Transverse colon (tissue), 4 donors: ENCODE data around the gene GSTA2. TPM values are rescaled to one million over a fixed set of nuclear protein-coding genes. Genes with fewer than 3 reads are reported as not detected.

Experiments used
- DNase-seq: peaks from one replicate; pipeline ENCODE4 v3.0.0-alpha.2; 2019
- H3K27ac ChIP-seq, 4 donors: fragments of 200-600 bp; sonication (generic); 2 replicates each; pipeline ENCODE4 v1.5.1; 2016 to 2018; ENCODE audit warnings: inconsistent platforms in 4 of 4
- H3K27me3 ChIP-seq: fragments of 200-600 bp; sonication (generic); 2 replicates; pipeline ENCODE4 v1.5.1; 2017; ENCODE audit warnings: inconsistent platforms
- H3K36me3 ChIP-seq, 4 donors: fragments of 200-600 bp; sonication (generic); 2 replicates each; pipeline ENCODE4 v1.5.1; 2017 to 2019; ENCODE audit warnings: inconsistent platforms in 4 of 4
- H3K4me1 ChIP-seq, 4 donors: fragments of 200-600 bp; sonication (generic); 2 replicates each; pipeline ENCODE4 v1.5.1; 2017 to 2020; ENCODE audit warnings: inconsistent platforms in 4 of 4
- H3K4me3 ChIP-seq, 4 donors: fragments of 200-600 bp; sonication (generic); 1 replicate in 1 of 4; 2 replicates in 3 of 4; pipeline versions ENCODE4 v1.5.1 to v1.6.1; 2017 to 2019; ENCODE audit warnings: inconsistent platforms in 4 of 4
- H3K9me3 ChIP-seq, 2 donors: fragments of 200-600 bp; sonication (generic); 2 replicates each; pipeline ENCODE4 v1.5.1; 2017 to 2019; ENCODE audit warnings: inconsistent platforms in 2 of 2
- CTCF ChIP-seq, 5 experiments: fragments of 200-600 bp in 3 of 5; fragments of 450-650 bp in 2 of 5; sonication (generic) in 3 of 5; IDR thresholded peaks; 1 replicate in 2 of 5; 2 replicates in 3 of 5; pipeline ENCODE4 v1.5.1; 2016 to 2017; ENCODE audit warnings: antibody characterized with exemption in 5 of 5, inconsistent platforms in 3 of 5, mild to moderate bottlenecking in 2 of 5, moderate library complexity in 1 of 5
- EP300 ChIP-seq: sonication (generic); formaldehyde crosslinking; IDR thresholded peaks from one replicate; pipeline ENCODE4 v1.6.1; 2017; ENCODE audit warnings: antibody characterized with exemption, low read depth
- POLR2A ChIP-seq: fragments of 450-650 bp; IDR thresholded peaks from one replicate; pipeline ENCODE4 v1.6.1; 2016; ENCODE audit warnings: antibody characterized with exemption, mild to moderate bottlenecking, moderate library complexity
- POLR2AphosphoS5 ChIP-seq, 3 donors: sonication (generic); formaldehyde crosslinking; IDR thresholded peaks; one replicate each; pipeline ENCODE4 v1.6.1; 2016; ENCODE audit warnings: antibody characterized with exemption in 3 of 3
- WGBS, 2 donors: methylation state at CpG; one replicate each; pipeline ENCODE4 v1.1.5; 2018; ENCODE audit warnings: low coverage in 1 of 2; 5-methylcytosine and 5-hydroxymethylcytosine counted together
- in situ Hi-C, 4 donors: fragments of 200-750 bp; cut with MboI; loops; one replicate each; pipeline versions ENCODE4 v1.15.0 to v1.15.1; 2017; ENCODE audit warnings: low sequenced_read_pairs in 3 of 4, low pct_ligation_motif_present in 1 of 4, low pct_unique_long_range_greater_than_20kb in 1 of 4
- intact Hi-C: fragments of 100-400 bp; cut with DNase I; formaldehyde crosslinking; loops from one replicate; pipeline ENCODE4 v1.15.1; 2023; ENCODE audit warnings: low total_unique reads
- total RNA-seq, 4 donors: library from RNA; depleted of rRNA; stranded (reverse); fragments of >200 nt; gene quantifications; one replicate each; pipeline ENCODE4 v1.1.0, GENCODE V29; 2016

The GSTA2 gene
- total RNA-seq, 4 donors from 2014 or later = 1.00 TPM; not detected in 3

DNA sequence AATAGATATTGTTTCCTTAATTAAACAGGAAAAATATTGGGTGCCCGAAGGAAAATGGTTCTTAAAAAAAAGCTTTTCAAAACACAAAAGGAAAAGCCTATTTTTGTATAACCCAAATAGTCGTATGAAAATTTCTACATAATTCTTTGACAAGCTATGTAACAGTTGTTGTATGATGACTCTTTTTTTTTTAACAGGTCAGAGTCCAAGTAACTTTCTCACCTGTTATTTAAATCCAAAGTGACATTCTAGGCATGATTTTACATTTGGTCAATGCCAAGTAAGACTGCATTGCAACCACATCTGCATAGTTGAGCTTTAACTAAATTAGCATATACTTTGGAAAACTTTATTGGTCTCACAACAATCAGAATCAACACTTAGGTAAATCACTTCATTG, 24.1 kb downstream of the GSTA2 start:
- intact Hi-C loops = no loop called here
- no peaks in the 10 kb centered on the region for H3K9me3 ChIP-seq
- TF ChIP-seq CTCF (IDR thresholded peaks at IDR 0.05) (no peak), EP300 (no peak), POLR2A (no peak), POLR2AphosphoS5 (IDR thresholded peaks at IDR 0.05) (no peak)
- no peaks in the 10 kb centered on the region for H3K36me3 ChIP-seq
- no peaks in the 10 kb centered on the region for H3K27me3 ChIP-seq
- no peak for DNase-seq
- 29 to 47% methylated on average over 2 of the region's 2 CpGs for WGBS, 2 donors
- H3K4me3 ChIP-seq = no peak overlapping the region
- no peak overlapping the region for H3K27ac ChIP-seq
- in situ Hi-C loops = no loop called here
- H3K4me1 ChIP-seq = no peaks in the 10 kb centered on the region

GRCh38 chr6:52736145-52736544, 27.1 kb downstream of the GSTA2 start:
- TF ChIP-seq POLR2A (no peak), EP300 (no peak), POLR2AphosphoS5 (IDR thresholded peaks at IDR 0.05) (no peak), CTCF (IDR thresholded peaks at IDR 0.05) (no peak)
- no peaks in the 10 kb centered on the region for H3K4me1 ChIP-seq
- intact Hi-C loops = no loop called here
- no peak for DNase-seq
- 80% methylated on average over 1 of the region's 1 CpG; no CpG with 5 or more reads in 1 of the 2 donors for WGBS, 2 donors
- no peaks in the 10 kb centered on the region for H3K9me3 ChIP-seq
- no peak overlapping the region for H3K4me3 ChIP-seq
- no peaks in the 10 kb centered on the region for H3K27me3 ChIP-seq
- in situ Hi-C loops = no loop called here
- no peak overlapping the region for H3K27ac ChIP-seq
- no peaks in the 10 kb centered on the region for H3K36me3 ChIP-seq

DNA sequence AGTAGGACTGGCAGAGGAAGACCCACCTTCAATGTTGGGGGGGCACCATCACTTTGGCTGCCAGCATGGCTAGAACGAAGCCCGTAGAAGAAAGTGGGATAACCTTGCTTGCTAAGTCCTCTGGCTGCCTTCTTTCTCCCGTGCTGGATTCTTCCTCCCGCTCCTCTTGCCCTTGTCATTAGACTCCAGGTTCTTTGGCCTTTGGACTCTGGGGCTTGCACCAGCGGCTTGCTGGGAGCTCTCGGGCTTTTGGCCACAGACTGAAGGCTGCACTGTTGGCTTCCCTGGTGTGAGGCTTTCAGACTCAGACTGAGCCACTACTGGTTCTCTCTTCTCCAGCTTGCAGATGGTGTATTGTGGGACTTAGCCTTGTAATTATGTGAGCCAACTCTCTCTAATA, 28.2 kb downstream of the GSTA2 start:
- no peak overlapping the region for H3K4me3 ChIP-seq
- H3K27me3 ChIP-seq = no peaks in the 10 kb centered on the region
- no peaks in the 10 kb centered on the region for H3K36me3 ChIP-seq
- no peak for DNase-seq
- no peaks in the 10 kb centered on the region for H3K9me3 ChIP-seq
- no peaks in the 10 kb centered on the region for H3K4me1 ChIP-seq
- intact Hi-C loops = no loop called here
- no peak for TF ChIP-seq POLR2A
- TF ChIP-seq CTCF (IDR thresholded peaks at IDR 0.05) = no peak
- no peak for TF ChIP-seq EP300
- no peak for TF ChIP-seq POLR2AphosphoS5 (IDR thresholded peaks at IDR 0.05)
- no peak overlapping the region for H3K27ac ChIP-seq
- in situ Hi-C loops = no loop called here
- 82% methylated on average over 6 of the region's 6 CpGs; no CpG with 5 or more reads in 1 of the 2 donors for WGBS, 2 donors

DNA sequence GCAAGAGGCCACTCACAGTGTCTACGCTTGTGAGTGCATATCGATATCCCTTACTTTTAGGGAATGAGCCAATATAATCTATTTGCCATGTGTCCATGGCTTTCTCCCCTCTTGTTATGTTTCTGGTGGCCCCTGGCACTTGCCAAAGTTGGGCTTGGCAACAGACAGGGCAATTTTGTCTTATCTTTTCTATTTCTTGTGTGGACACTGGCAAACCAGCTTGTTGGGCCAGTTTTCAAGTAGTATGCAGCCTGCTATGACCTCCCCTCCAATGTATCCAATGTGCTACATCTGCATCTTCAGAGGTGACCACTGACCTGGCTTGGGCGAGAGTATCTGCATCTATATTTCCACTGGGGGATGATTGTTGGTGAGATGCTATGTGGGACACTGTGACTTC, 29.2 kb downstream of the GSTA2 start:
- Histone ChIP-seq H3K27me3 (no peaks in the 10 kb centered on the region), H3K4me3 (no peak overlapping the region), H3K9me3 (no peaks in the 10 kb centered on the region), H3K4me1 (no peaks in the 10 kb centered on the region), H3K36me3 (no peaks in the 10 kb centered on the region), H3K27ac (no peak overlapping the region)
- WGBS, 2 donors = 90 to 100% methylated on average over 2 to 3 of the region's 3 CpGs
- no peak for DNase-seq
- in situ Hi-C loops (no loop called here), intact Hi-C loops (no loop called here)
- no peak for TF ChIP-seq CTCF (IDR thresholded peaks at IDR 0.05)
- TF ChIP-seq EP300 = no peak
- no peak for TF ChIP-seq POLR2A
- no peak for TF ChIP-seq POLR2AphosphoS5 (IDR thresholded peaks at IDR 0.05)
